Stimulated activated CD8-positive, alpha-beta memory T cell treated with anti-CD3 and anti-CD28 coated beads, Interleukin-7, amount 100 ng/mL, for 48 hours (primary cell): Measurements from ENCODE around the gene TTC34.
A peak's percentile ranks its signal among the peaks of the same experiment; 100 is the strongest.

Experiments used
- DNase-seq, 2 donors: peaks; one replicate each; pipeline ENCODE4 v3.0.0-alpha.2; 2020; ENCODE audit warnings: low read depth in 1 of 2; ENCODE audit errors: extremely low read depth in 1 of 2

TTC34 gene

GRCh38 chr1:2594001-2594640 lies 207.4 kb downstream of the TTC34 start:
- DNase-seq, result no peak

GRCh38 chr1:2593251-2593878 lies 208.1 kb downstream of the TTC34 start:
- no peak for DNase-seq

- DNase-seq, result no peak
These were observed 208.8 kb downstream of the TTC34 start for GRCh38 chr1:2592672-2593071.

GRCh38 chr1:2591581-2592261 lies 209.8 kb downstream of the TTC34 start:
- no peak for DNase-seq

- no peak for DNase-seq
These were observed 210.3 kb downstream of the TTC34 start for GRCh38 chr1:2591233-2591580.

GRCh38 chr1:2590233-2591141 lies 211.0 kb downstream of the TTC34 start:
- DNase-seq, result no peak

- DNase-seq, result no peak
These were observed 211.9 kb downstream of the TTC34 start for GRCh38 chr1:2589431-2590232.

- no peak for DNase-seq
These were observed 212.6 kb downstream of the TTC34 start for GRCh38 chr1:2588661-2589430.

GRCh38 chr1:2587860-2588571 lies 213.5 kb downstream of the TTC34 start:
- no peak for DNase-seq

- DNase-seq, result no peak
These were observed 214.2 kb downstream of the TTC34 start for GRCh38 chr1:2587071-2587859.

GRCh38 chr1:2586154-2587070 lies 215.1 kb downstream of the TTC34 start, which contains the start of gene PRXL2B:
Gene PRXL2B, plus strand, starts transcription at chr1:2586777. Its CDS starts 109 bp downstream, at chr1:2586886.
- peak; percentile 96 for DNase-seq
